Liver (tissue), 9 donors: ENCODE data around the gene CACNA1E. TPM values are rescaled to one million over a fixed set of nuclear protein-coding genes. Genes with fewer than 3 reads are reported as not detected.

ENCODE experiments used
- DNase-seq: peaks from one replicate; pipeline ENCODE4 v3.0.0-alpha.2; 2017; ENCODE audit warnings: low spot score
- H3K27ac ChIP-seq, 2 donors: one replicate each; pipeline ENCODE4 v1.7.0; 2013; ENCODE audit warnings: inconsistent platforms in 2 of 2, low read length in 2 of 2, control low read depth in 1 of 2, low read depth in 1 of 2, mild to moderate bottlenecking in 1 of 2
- H3K27me3 ChIP-seq, 4 donors: one replicate each; pipeline versions ENCODE4 v1.6.1 to v1.7.0; 2013; ENCODE audit warnings: low read length in 3 of 4, inconsistent platforms in 1 of 4, mild to moderate bottlenecking in 1 of 4, moderate library complexity in 1 of 4; ENCODE audit not compliant: control insufficient read depth in 4 of 4, insufficient read depth in 4 of 4
- H3K36me3 ChIP-seq, 4 donors: one replicate each; pipeline versions ENCODE4 v1.6.1 to v1.7.0; 2013; ENCODE audit warnings: low read length in 3 of 4, mild to moderate bottlenecking in 3 of 4, low read depth in 1 of 4, moderate library complexity in 1 of 4; ENCODE audit not compliant: control insufficient read depth in 4 of 4, insufficient read depth in 3 of 4
- H3K4me1 ChIP-seq, 4 donors: one replicate each; pipeline versions ENCODE4 v1.6.1 to v1.7.0; 2013; ENCODE audit warnings: low read length in 3 of 4, mild to moderate bottlenecking in 3 of 4, moderate library complexity in 1 of 4; ENCODE audit not compliant: control insufficient read depth in 4 of 4, insufficient read depth in 4 of 4
- H3K4me3 ChIP-seq, 3 donors: one replicate each; pipeline versions ENCODE4 v1.6.1 to v1.7.0; 2013; ENCODE audit warnings: low read length in 3 of 3, control low read depth in 1 of 3, low read depth in 1 of 3, mild to moderate bottlenecking in 1 of 3
- H3K9ac ChIP-seq, 2 donors: one replicate each; pipeline ENCODE4 v1.7.0; 2013; ENCODE audit warnings: low read length in 2 of 2, mild to moderate bottlenecking in 2 of 2, moderate library complexity in 2 of 2, control low read depth in 1 of 2, low read depth in 1 of 2
- H3K9me3 ChIP-seq, 4 donors: one replicate each; pipeline versions ENCODE4 v1.6.1 to v1.7.0; 2013; ENCODE audit warnings: low read length in 3 of 4; ENCODE audit not compliant: control insufficient read depth in 4 of 4
- EGR1 ChIP-seq, 2 donors: IDR thresholded peaks; 2 replicates each; pipeline ENCODE4 v1.6.1; 2016 to 2018; ENCODE audit warnings: antibody characterized with exemption in 2 of 2, low read depth in 2 of 2
- FOXA1 ChIP-seq: IDR thresholded peaks from 2 replicates; pipeline ENCODE4 v1.6.1; 2016; ENCODE audit warnings: antibody characterized with exemption
- FOXA2 ChIP-seq: IDR thresholded peaks from 2 replicates; pipeline ENCODE4 v1.6.1; 2016; ENCODE audit warnings: antibody characterized with exemption
- HNF4G ChIP-seq: IDR thresholded peaks from 2 replicates; pipeline ENCODE4 v1.6.1; 2016; ENCODE audit warnings: antibody characterized with exemption
- RAD21 ChIP-seq, 2 donors: IDR thresholded peaks; 2 replicates each; pipeline ENCODE4 v1.6.1; 2016; ENCODE audit warnings: antibody characterized with exemption in 2 of 2, mild to moderate bottlenecking in 2 of 2
- RXRA ChIP-seq, 2 donors: IDR thresholded peaks; 2 replicates each; pipeline ENCODE4 v1.6.1; 2017 to 2018; ENCODE audit warnings: antibody characterized with exemption in 2 of 2, mild to moderate bottlenecking in 1 of 2
- SP1 ChIP-seq: IDR thresholded peaks from 2 replicates; pipeline ENCODE4 v1.6.1; 2018; ENCODE audit warnings: antibody characterized with exemption, mild to moderate bottlenecking
- YY1 ChIP-seq: IDR thresholded peaks from 2 replicates; pipeline ENCODE4 v1.6.1; 2016; ENCODE audit warnings: antibody characterized with exemption, mild to moderate bottlenecking
- WGBS: extraction: QIAGEN DNeasy Blood & Tissue Kit; methylation state at CpG from one replicate; pipeline ENCODE4 v1.1.7; 2013; 5-methylcytosine and 5-hydroxymethylcytosine counted together
- polyA plus RNA-seq, 2 donors: library from polyadenylated mRNA; stranded (reverse) in 1 of 2; unstranded in 1 of 2; fragments of 200-250 nt in 1 of 2; fragments of >200 nt in 1 of 2; fragmentation: Nextera tagmentation in 1 of 2; extraction: Ambion mirVana in 1 of 2; gene quantifications; one replicate each; pipeline versions ENCODE4 v1.2.1 to v1.2.3, GENCODE V29; 2013 to 2015
- total RNA-seq, 2 donors: library from RNA; depleted of rRNA; stranded (reverse); fragments of >200 nt; gene quantifications; one replicate each; pipeline ENCODE4 v1.2.3, GENCODE V29; 2014
- TF ChIP-seq, protein P1 (sequence below): IDR thresholded peaks from 2 replicates; pipeline ENCODE4 v1.6.1; 2016; ENCODE audit warnings: antibody characterized with exemption
- TF ChIP-seq, protein P2 (sequence below): IDR thresholded peaks from 2 replicates; pipeline ENCODE4 v1.6.1; 2016; ENCODE audit warnings: antibody characterized with exemption
- TF ChIP-seq, protein P3 (sequence below): IDR thresholded peaks from 2 replicates; pipeline ENCODE4 v1.6.1; 2016; ENCODE audit warnings: antibody characterized with exemption, mild to moderate bottlenecking
- donor health status: healthy.
- donor health status: healthy.
- donor health status: healthy.
- donor health status: healthy.
- donor health status: healthy.

Gene CACNA1E
- total and polyA plus RNA-seq, 4 donors: under 0.01 to 0.08 (median 0.01) TPM; not detected in 1

DNA sequence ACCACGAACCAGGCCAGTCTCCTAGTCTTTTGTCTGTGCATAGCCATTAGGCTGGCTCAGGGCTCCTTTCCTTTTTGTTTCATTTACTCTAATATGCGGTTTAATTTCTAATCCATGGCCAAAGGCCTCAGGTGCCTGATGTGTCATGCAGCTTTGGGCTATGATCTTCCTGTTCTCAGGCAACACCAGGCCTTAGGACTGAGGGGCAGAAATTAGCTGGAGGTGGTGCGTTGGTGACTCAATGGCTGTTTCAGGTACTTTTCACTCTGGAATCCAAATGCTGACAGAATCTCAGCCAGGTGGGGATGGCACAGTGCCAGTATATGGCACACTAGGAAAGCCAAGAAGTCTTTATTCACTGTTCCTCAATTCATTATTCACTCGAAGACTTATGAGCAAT, 105.3 kb downstream of the CACNA1E start (continued):
- TF ChIP-seq, protein P1, sequence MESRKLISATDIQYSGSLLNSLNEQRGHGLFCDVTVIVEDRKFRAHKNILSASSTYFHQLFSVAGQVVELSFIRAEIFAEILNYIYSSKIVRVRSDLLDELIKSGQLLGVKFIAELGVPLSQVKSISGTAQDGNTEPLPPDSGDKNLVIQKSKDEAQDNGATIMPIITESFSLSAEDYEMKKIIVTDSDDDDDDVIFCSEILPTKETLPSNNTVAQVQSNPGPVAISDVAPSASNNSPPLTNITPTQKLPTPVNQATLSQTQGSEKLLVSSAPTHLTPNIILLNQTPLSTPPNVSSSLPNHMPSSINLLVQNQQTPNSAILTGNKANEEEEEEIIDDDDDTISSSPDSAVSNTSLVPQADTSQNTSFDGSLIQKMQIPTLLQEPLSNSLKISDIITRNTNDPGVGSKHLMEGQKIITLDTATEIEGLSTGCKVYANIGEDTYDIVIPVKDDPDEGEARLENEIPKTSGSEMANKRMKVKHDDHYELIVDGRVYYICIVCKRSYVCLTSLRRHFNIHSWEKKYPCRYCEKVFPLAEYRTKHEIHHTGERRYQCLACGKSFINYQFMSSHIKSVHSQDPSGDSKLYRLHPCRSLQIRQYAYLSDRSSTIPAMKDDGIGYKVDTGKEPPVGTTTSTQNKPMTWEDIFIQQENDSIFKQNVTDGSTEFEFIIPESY: no peak
- no peak for TF ChIP-seq FOXA2
- no peak for TF ChIP-seq RAD21 (IDR thresholded peaks at IDR 0.05)
- TF ChIP-seq YY1: no peak
- TF ChIP-seq SP1: no peak
- no peak for TF ChIP-seq RXRA (IDR thresholded peaks at IDR 0.05)
- no peak for TF ChIP-seq HNF4G
- TF ChIP-seq, protein P2, sequence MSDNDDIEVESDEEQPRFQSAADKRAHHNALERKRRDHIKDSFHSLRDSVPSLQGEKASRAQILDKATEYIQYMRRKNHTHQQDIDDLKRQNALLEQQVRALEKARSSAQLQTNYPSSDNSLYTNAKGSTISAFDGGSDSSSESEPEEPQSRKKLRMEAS: no peak

DNA sequence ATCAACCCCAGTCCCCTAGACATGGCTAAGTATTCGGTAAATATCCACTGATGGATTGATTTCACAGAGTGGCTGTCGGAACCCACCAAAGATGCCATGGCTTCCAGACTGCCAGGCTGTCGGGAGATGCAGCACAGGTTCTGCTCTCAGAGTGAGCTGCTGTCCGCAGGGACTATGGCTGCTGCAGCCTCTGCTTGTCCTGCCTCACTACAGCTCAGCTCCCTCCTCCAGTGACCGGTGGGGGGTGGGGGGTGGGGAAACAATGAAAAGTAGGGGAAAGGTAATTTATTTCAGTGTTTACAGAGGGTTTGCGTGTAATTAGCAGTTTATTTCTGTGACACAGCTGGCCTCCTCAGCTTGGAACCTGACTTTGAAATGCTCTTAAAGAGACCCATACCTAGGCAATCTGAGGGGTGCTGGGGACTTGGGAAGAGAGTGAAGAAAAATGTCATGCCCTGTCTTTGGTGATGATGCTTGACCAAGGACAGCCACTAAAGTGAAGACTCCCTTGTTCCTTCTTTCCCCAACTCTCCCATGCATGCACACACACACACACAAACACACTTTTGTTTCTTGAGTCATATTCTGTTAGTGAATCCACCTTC, 109.0 kb downstream of the CACNA1E start:
- no peak for DNase-seq

DNA sequence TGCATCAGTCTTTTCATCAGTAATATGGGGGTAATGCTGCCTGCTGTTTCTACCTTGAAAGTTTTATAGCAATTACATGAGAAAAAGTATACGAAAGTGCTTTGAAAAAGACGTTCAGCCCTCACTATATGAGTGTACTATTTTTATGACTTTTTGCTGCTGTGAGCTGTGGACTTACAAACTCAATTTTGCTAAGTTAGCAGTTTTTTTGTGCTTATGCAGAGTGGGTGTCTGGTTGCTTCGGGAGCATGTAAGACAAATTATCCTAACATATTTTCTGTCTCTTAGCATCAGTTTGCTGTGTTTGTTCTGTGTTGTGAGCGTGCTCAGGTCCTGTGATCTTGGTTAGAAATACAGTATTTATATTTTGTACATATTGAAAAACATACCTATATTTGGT, 109.7 kb downstream of the CACNA1E start:
- TF ChIP-seq EGR1 (IDR thresholded peaks at IDR 0.05; ENCODE audit: low read depth in 2 of 2) (no peak), RAD21 (IDR thresholded peaks at IDR 0.05) (no peak), FOXA1 (no peak)
- TF ChIP-seq, protein P3, sequence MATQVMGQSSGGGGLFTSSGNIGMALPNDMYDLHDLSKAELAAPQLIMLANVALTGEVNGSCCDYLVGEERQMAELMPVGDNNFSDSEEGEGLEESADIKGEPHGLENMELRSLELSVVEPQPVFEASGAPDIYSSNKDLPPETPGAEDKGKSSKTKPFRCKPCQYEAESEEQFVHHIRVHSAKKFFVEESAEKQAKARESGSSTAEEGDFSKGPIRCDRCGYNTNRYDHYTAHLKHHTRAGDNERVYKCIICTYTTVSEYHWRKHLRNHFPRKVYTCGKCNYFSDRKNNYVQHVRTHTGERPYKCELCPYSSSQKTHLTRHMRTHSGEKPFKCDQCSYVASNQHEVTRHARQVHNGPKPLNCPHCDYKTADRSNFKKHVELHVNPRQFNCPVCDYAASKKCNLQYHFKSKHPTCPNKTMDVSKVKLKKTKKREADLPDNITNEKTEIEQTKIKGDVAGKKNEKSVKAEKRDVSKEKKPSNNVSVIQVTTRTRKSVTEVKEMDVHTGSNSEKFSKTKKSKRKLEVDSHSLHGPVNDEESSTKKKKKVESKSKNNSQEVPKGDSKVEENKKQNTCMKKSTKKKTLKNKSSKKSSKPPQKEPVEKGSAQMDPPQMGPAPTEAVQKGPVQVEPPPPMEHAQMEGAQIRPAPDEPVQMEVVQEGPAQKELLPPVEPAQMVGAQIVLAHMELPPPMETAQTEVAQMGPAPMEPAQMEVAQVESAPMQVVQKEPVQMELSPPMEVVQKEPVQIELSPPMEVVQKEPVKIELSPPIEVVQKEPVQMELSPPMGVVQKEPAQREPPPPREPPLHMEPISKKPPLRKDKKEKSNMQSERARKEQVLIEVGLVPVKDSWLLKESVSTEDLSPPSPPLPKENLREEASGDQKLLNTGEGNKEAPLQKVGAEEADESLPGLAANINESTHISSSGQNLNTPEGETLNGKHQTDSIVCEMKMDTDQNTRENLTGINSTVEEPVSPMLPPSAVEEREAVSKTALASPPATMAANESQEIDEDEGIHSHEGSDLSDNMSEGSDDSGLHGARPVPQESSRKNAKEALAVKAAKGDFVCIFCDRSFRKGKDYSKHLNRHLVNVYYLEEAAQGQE: no peak
- H3K4me3 ChIP-seq: no peak overlapping the region
- H3K27ac ChIP-seq: no peak overlapping the region
- no peaks in the 10 kb centered on the region for H3K27me3 ChIP-seq
- DNase-seq: no peak
- H3K4me1 ChIP-seq: no peaks in the 10 kb centered on the region
- no peak overlapping the region for H3K9ac ChIP-seq
- WGBS: 75% methylated on average over 4 of the region's 4 CpGs
- H3K9me3 ChIP-seq: no peaks in the 10 kb centered on the region
- H3K36me3 ChIP-seq: no peaks in the 10 kb centered on the region

More for the DNA sequence above, 109.0 kb downstream of the CACNA1E start:
- H3K27me3 ChIP-seq: no peaks in the 10 kb centered on the region
- H3K36me3 ChIP-seq: no peaks in the 10 kb centered on the region
- no peak overlapping the region for H3K4me3 ChIP-seq
- no peak overlapping the region for H3K9ac ChIP-seq
- no peaks in the 10 kb centered on the region for H3K9me3 ChIP-seq
- no peak overlapping the region for H3K27ac ChIP-seq
- 44% methylated on average over 6 of the region's 6 CpGs for WGBS
- TF ChIP-seq YY1 (no peak), EGR1 (IDR thresholded peaks at IDR 0.05; ENCODE audit: low read depth in 2 of 2) (no peak), FOXA2 (no peak)
- TF ChIP-seq, protein P1: no peak
- no peaks in the 10 kb centered on the region for H3K4me1 ChIP-seq
